Measurements from ENCODE around the gene UBE2D1.
A peak's percentile ranks its signal among the peaks of the same experiment; 100 is the strongest.

The UBE2D1 gene

DNA sequence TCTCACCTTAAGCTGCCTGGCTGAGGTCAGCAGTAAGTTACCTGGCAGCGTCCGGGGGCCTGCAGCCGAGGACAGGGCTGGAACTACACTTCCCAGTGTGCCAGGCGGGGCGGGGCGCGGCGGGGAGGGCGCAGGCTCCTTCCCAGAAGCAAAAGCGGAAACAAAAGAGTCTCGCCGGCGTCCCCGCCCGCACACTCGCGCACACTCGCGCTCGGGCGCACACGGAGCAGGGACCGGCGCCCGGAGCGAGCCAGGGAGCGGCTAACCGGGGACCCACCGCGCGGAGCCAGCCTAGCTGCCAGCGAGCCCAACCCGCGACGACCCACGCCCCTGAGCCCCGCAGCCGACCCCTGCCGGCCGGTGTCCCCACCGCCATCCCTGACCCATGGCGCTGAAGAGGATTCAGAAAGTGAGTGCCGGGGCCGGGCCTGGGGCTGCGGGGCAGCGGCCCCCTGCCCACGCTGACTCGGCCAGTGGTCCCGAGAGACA, at the start of gene UBE2D1:
Gene UBE2D1 (plus strand): TSS at position 190 of the 489 bp plus-strand sequence. CDS start 196 bp downstream, at position 386.
- no peak for FAIRE-seq

DNA sequence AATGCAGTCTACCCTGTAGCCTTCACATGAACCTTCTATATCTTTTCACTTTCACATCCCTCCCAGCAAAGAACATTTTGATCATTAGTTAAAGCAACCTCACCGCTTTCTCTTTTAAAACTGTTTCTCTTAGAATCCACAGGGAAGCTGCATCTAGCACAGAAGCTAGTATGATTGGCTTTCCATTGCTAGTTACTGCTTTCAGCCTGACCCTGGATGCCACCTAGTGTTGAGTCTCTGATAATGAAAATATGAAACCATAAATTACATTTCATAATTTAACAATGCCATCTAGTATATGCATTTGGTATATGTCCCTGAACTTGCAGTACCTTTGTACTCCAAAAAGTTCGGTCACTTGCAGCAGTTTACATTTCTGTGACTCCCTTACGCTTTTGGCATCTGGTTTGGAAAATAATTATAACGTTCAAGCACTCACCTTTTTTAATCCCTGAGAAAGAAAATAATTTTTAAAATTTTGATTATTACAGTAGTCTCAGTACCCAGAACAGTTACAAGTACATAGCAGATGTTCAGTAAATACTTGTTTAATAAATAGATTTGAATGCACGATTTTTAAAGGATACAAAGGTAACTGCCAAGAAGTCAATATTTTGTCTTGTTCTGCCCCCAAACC, 43.1 kb upstream of the UBE2D1 start:
- FAIRE-seq: no peak

DNA sequence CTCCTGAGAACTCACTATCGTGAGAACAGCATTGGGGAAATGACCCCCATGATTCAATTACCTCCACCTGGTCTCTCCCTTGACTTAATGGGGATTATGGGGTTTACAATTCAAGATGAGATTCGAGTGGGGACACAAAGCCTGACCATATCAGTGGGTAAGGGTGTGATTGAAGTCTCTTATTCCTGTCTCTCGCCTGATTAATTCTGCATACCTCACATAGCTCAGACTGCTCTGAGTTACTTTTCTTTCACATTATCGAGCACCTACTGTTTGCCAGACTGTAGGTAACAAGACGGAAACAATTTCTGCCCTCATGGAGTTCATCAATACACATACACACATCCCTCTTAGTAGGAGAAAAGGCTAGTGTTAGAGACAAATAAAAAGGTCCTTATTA, 40.8 kb upstream of the UBE2D1 start:
- no peak for FAIRE-seq

DNA sequence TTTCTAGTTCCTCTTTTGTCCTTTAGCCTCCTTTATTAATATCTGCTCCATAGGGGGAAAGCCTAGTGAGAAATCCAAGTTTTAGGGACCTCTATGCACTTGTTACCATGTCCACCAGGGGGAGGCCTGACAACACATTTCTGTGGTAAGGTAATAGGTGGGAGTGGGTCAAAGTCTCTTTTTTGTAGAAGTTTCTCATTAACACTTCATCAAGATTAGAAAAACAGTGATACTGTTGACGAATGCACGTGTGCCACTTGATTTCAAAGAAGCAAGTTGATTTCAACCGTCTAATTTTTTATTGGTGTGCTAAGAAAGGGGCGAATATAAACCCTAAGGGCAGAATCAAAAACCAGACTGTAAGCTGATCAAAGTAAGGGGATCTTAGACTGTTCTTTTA, 35.2 kb upstream of the UBE2D1 start:
- FAIRE-seq: peak; percentile 58

DNA sequence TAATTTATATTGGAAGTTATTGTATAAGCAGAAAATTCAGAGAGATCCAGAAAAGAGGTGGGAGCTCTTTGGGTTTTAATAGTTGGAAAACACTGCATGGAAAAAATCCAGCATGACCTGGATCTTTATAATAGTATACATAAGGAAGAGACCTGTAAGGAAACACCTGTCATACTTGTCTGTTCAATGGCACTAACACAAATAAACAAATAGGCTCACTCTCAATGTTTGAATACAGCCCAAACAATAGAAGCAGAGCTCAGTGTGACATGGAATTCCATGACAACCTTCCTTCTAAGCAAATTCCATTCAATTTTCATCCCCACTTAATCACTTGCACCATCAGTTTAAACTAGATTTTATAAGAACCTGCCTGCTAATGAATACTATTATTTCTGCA, 34.1 kb upstream of the UBE2D1 start:
- FAIRE-seq: no peak

DNA sequence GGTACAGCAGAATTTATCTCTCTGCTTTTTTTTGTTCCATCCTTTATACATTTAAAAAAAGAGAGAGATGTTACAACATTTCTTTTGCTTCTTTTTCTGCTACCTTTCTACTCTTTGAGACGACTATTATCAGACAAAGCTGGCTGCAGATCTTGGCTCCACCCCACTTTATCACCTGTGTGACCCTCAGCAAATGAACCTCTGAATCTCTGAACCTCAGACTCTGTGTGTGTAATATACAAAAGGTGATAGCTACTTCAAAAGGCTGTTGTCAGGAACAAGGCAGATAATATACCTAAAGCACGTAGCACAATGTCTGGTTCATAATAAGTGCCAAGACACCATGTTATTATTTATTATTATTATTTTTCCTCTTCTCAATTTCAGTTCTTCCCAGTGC, 32.6 kb upstream of the UBE2D1 start:
- FAIRE-seq: no peak

DNA sequence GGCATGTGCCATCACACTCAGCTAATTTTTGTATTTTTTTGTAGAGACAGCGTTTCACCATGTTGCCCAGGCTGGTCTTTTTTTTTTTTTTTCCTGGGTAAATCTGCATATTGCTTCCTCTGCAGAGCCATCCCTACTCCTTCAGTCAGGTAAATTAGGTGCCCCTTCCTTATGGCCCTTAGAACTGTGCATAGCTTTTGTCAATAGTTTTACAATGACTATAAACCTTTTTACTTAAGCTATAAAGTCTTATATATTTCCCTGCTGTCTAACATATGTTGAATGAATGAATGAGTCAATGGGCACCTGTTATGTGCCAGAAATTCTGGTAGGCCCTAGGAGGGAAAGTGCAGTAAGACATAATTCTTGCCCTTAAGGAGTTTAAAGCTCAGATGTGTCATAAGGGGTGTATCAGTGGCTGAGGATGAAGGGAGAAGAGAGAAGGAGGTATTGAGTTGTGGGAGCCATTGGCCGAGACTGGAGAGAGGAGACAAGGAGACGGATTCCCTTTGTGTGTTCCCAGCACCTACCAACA, 30.6 kb upstream of the UBE2D1 start:
- no peak for FAIRE-seq

DNA sequence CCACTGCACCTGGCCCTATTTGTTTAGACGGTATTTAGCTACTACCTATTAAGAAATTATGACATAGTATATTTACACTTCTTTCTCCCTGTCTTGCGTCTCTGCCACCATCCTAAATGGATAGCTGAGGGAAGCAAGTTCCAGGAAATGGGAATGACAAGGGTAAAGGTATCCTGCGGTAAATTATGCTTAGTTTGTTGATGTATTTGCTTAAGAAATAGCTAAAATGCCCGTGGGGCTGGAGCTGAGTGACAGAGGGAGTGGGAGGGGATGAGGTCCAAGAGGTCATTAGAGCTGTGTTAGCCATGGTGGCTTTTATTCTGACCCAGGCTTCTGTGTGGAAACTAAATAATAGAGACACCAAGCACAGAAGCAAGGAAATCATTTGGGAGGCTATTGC, 29.0 kb upstream of the UBE2D1 start:
- no peak for FAIRE-seq

DNA sequence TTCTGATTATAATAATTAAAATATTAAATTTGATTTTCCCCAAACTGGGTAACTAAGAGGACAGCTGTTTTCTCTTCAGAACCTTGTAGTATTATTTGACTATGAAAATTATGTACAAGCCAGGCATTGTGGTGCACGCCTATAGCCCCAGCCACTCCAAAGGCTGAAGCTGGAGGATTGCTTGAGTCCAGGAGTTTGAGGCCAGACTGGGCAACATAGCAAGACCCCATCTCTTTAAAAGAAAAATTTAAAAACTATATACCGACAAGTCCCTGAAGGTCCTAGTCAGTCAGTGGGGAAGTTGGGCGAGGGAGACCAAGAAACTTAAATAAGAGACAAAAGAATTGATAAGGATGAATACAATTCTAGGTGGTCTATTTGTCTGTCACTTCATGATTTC, 27.1 kb upstream of the UBE2D1 start:
- no peak for FAIRE-seq

DNA sequence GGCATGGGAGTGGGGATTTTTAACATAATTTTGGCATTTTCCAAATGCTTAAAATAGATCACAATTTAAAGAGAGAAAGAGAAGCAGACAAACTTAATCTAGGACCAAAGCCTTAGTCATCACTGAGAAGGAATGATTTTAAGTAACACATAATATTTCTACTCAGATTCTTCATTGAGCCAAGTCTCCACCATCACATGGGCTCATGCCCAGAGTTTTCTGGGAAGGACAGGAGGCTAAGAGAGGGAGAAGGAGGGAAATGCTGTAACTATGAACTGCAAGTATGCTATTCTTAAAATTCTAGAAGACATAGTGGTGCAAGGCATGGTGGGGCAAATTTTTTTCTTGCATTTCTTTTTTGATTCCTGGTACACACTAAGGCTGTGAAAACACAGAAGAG, 23.8 kb upstream of the UBE2D1 start:
- no peak for FAIRE-seq

DNA sequence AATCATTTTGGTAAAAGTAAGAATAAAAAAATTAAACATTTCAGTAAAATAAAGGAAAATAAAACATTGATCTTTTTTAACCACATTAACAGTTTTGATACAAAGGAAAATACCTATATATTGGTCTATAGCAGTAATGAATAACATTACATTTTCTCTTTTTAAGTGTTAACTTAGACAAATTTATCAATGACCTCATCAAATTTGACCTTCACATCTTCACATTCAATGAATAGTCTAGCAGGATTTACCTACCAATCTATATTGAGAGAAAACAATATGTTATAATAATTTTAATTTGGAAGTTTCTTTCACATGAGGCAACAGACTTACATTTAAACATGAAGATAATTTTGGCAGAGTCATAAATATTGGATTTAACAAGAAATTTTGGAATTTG, 17.9 kb upstream of the UBE2D1 start:
- FAIRE-seq: no peak

DNA sequence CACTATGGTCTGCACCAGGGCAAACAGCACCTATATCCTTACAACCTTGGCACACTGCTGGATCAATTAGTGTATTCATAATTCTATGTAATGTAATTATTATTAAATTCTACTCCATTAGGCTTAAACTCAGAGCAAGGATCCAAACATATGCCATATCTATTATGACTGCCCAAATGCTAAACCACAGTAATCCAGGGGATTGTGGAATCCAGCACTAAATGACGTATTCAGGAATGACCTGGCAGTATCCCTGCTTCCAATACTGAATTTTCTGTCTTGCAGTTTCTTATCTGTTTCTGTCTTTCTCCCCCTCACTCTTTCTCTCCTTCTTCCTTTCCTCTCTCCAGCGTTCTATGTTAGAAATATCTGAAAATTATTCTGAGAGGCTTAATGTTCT, 16.5 kb upstream of the UBE2D1 start:
- no peak for FAIRE-seq

DNA sequence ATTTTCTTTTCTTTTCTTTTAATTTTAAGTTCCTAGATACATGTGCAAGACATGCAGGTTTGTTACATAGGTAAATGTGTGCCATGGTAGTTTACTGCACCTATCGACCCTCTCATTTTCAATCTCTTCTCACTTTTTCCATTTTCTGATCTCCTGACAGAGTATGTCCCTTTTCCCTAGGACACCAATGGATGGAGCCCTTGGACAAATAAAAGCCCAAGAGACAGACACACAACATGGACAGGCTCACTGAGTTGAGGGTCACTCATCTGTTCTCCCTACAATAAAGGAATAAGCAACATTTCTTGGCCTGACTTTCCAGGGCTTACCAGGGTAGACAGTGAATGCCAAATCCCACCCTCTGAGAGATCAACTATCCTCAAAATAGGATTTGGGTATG, 15.2 kb upstream of the UBE2D1 start:
- FAIRE-seq: no peak

DNA sequence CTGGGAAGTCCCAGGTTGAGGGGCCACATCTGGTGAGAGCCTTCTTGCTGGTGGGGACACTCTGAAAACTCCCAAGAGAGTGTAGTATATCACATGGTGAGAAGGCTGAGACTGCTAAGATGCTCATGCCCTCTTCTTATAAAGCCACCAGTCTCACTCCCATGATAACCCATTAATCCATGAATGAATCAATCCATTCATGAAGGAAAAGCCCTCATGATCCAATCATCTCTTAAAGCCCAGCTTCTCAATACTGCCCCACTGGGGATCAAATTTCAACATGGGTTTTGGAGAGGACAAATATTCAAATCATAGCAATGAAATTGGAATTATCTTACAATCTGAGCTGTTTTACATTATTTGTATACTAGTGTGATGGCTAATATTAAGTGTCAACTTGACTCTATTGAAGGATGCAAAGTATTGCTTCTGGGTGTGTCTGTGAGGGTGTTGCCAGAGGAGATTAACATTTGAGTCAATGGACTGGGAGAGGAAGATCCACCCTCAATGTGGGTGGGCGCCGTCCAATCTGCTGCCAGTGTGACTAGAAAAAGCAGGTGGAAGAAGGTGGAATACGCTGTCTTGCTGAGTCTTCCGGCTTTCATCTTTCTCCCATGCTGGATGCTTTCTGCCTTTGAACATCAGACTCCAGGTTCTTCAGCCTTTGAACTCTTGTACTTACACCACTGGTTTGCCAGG, 14.3 kb upstream of the UBE2D1 start:
- FAIRE-seq: no peak

DNA sequence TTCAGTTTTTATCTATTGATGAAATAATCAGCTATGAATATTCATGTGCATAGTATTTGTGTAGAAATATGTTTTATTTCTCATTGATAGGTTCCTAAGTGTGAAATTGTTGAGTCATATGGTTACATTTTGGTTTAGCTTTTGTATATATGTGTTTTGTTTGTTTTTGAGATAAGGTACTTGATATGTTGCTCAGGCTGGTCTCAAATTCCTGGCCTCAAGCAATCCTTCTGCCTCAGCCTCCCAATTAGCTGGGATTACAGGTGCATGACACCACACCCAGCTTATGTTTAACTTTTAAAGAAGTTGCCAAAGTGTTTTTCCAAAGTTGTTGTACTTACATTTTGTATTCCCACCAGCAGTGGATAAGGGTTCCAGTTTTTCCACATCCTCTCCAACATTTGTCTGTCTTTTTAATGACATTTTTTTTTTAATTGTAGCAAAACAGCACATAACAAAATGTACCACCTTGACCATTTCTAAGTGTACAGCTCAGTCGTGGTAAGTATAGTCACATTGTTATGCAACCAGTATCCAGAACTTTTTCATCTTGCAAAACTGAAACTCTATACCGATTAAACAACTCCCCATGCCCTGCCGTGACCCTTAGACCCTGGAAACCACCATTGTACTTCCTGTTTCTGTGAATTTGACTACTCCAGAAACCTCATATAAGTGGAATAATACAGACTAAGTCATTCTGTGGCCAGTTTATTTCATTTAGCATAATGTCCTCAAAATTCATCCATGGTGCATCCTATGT, 12.6 kb upstream of the UBE2D1 start:
- no peak for FAIRE-seq

DNA sequence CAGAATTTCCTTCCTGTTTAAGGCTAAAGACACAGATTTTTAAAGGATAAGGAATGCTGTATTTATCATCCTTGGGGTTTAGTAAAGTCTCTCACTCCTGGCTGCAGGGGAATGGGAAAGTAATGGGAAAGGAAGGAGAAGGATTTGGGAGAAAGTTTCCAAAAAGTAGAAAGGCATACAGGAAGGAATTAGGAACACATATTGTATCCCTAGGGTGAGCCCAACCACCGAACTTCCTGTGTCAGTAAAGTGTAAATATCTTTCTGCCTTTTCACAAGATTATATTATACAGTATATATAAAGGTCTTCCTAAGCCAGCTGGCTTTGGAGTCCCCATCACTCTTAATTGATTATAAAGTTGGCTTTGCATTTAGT, 12.0 kb upstream of the UBE2D1 start:
- no peak for FAIRE-seq

DNA sequence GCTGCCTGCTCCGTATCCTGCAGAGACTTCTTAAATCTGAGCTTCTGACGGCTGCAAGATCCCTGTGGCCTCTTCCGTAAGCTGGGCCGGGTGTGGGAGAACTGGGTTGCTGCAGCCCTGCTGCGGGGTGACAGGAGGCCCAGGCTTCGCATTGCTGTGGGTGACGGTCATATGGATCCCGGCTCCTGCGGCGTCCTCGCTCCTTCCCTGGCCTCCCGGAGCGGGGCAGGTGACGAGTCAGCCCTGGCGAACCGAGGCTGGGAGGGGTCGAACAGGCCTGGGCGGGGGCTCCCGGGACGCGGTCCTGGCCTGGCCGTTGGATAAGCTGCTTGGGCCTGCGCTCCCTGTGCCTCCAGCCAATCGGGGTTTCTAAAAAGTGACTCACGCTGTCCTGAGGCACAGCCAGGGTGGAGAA, 7.8 kb upstream of the UBE2D1 start:
- FAIRE-seq: no peak

DNA sequence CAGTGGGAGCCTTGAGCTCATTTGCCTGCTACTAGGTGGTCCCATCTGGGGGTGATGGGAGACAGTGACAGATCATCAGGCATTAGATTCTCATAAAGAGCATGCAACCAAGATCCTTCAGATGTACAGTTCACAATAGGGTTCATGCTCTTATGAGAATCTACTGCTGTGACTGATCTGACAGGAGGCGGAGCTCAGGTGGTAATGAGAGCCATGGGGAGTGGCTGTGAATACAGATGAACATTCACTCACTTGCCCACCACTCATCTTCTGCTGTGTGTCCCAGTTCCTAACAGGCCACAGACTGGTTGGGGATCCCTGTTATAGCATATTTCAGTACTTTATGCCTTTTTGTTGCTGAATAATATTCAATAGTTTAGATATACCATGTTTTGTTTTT, 6.6 kb upstream of the UBE2D1 start:
- FAIRE-seq: no peak

DNA sequence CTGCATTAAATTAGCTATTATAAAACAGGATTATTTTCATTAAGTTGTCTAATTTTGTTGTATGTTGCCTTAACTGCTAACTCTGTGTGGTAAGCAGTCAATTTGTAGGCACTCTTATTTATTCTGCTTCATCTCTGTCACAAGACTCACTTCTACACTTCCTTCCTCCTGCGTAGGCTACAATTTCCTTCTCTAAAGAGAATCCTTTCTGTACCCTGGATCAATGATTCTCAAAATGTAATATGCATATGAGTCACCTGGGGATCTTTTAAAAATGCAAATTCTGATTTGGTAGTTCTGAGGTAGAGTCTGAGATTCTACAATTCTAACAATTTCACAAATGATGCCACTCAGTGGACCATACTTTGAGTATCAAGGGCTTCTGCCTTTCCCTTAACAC, 4.4 kb upstream of the UBE2D1 start:
- FAIRE-seq: no peak

DNA sequence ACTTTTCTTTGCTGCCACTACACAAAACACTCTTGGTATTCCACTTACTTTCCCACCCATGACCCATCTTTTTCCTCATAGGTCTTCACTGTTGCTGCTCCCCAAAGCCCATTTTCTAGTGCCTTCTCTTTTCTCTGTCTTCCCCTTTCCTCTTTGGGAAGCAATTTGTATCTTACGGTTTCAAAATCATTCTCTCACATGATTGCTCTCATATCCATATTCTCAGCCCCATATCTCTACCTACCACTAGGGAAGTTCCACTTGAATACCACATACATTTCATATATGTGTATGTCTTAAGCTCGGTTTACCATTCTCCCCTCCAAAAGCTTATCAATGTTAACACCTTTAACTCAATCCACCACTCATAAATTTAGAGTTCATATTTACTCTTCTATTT, 3.2 kb upstream of the UBE2D1 start:
- FAIRE-seq: no peak

DNA sequence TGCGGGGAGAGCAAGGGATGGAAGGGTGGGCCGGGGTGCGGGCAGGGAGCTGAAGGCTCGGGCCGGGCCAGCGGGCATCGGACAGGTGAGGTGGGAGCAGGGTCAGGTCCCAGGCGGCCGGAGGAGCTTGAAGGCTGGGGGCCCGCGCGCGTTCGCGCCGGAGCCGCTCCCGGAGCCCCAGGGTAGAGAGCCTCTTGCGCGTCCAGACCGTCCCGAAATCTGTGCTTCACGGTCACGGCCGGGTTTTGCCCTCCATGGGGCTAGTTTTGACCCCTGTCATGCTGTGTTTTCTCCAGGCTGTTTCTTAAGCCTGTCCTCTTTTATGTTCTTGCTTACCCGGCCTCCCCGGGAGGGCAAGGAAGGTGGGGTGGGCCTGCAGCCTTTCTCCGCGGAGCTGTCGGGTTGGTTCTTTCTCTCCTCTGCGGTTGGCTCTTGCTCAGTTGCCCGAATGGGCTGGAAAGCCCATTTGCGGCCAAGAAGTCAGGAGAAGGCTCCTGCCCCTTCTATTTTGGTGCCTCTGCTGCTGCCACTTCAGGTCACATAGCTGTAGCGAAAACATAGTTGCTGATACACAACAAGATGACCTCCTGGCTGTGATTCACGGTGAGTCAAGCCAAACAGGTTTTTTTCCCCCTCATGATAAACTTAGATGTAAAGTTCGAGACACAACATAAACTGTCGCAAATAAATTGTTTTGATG, 650 bp downstream of the UBE2D1 start:
- no peak for FAIRE-seq

DNA sequence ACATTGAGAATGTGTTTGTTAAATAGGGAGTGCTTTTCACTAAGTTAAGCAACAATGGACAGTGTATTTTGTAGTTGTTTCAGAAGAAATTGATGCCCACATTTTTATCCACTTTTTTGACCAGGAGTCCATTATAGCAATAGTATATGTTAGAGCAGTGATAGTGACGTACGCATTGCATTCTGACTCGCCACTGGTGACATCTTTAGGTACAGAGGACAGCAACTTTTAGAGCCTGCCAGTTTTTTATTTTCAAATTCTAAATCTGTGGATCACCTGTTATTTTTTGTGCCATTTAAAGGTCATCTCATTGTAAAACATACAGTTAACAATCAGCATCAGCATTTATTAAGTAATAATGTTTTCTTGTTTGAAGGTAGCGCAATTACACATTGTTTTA, 1.4 kb downstream of the UBE2D1 start:
- FAIRE-seq: no peak

DNA sequence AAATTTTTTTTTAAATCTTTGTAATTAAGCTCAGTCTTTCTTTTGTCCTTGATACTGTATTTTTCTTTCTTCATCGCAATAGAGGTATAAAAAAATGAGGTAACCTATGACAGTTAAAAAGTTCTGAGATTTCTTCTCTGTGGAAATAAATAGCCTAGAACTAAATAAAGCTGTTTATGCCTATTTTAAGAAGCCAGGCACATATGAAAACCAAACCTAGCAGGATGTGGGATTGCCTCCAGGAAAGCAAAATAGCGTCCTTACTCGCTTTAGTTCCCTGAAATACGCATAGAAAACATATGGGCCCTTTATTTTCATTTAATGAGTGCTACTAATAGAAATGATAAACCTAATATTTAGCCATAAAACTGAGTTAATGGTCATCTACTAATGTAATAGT, 6.6 kb downstream of the UBE2D1 start:
- no peak for FAIRE-seq

Measured in endometrium (tissue), 2 donors.